ENCODE measurements around the gene NAIF1.

DNA sequence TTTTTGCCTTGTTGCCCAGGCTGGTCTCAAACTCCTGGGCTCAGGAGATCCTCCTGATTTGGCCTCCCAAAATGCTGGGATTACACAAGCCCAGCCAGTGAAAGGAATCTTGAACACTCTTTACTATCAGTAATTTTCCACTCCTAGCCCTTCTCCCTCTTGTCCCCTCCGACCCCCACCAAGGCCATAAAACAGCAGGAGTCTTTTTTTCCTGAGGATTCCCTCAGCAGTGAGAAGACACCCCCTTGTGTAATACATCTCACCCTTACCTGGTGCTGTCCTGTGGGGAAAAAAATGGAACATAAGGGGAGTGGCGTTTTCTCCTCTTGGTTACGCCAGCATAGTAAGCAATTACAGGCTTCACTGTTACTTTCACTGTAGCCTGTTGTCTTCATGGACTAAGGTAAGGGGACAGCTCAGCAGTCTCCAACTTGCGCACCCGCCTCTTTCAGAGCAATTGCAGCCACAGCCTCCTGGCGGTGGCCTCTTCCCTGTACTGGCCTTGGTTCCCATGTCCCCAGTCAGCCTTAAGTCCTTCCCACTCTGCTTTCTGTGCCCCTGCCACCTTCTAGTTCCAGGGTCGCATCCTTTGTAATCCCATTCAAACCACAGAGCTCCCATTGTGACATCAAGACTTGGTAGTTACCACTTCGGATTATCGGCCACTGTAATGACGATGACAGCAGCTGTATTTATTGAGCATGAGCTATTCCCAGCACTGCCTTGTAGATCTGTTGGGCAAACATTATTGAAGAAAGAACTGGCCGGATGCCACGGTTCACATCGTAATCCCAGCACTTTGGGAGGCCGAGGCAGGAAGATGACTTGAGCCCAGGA is 10.0 kb downstream of the NAIF1 start:
- TF ChIP-seq CTCF (IDR thresholded peaks at IDR 0.05) (no peak), POLR2AphosphoS5 (IDR thresholded peaks at IDR 0.05; ENCODE audit: low read depth, low read length) (no peak)
